Tibial nerve (tissue), 3 donors: ENCODE measurements around the gene GRM4.

Experiments used
- CTCF ChIP-seq, 5 experiments: fragments of 200-600 bp in 3 of 5; fragments of 450-650 bp in 2 of 5; sonication (generic) in 3 of 5; IDR thresholded peaks; one replicate each; pipeline ENCODE4 v1.5.1; 2016 to 2019; ENCODE audit warnings: antibody characterized with exemption in 5 of 5, mild to moderate bottlenecking in 3 of 5, moderate library complexity in 2 of 5
- POLR2A ChIP-seq, 2 donors: fragments of 450-650 bp; IDR thresholded peaks; one replicate each; pipeline ENCODE4 v1.6.1; 2017; ENCODE audit warnings: antibody characterized with exemption in 2 of 2, mild to moderate bottlenecking in 2 of 2, moderate library complexity in 2 of 2

GRCh38 chr6:34179106-34179720, 33.3 kb upstream of the GRM4 start:
- TF ChIP-seq CTCF (IDR thresholded peaks at IDR 0.05) = no peak
- no peak for TF ChIP-seq POLR2A (IDR thresholded peaks at IDR 0.05)
